OCI-LY1 (cell line): ENCODE results near the gene WNT11.
A peak's percentile ranks its signal among the peaks of the same experiment; 100 is the strongest.

ENCODE experiments used
- H2AFZ ChIP-seq: fragments of 200-600 bp; sonication (generic), shearing (Covaris generic); 2 replicates; pipeline ENCODE4 v1.6.0; 2014; ENCODE audit warnings: antibody characterized with exemption, mild to moderate bottlenecking, low read length
- H3F3A ChIP-seq: fragments of 200-600 bp; sonication (generic), shearing (Covaris generic); 2 replicates; pipeline ENCODE4 v1.6.0; 2014; ENCODE audit warnings: mild to moderate bottlenecking, antibody characterized with exemption, low read length, moderate library complexity; ENCODE audit not compliant: insufficient read depth
- H3K27ac ChIP-seq: fragments of 200-600 bp; sonication (generic); 2 replicates; pipeline ENCODE4 v1.5.1; 2014; ENCODE audit warnings: low read length, mixed run types, mild to moderate bottlenecking, low read depth; ENCODE audit not compliant: poor library complexity, severe bottlenecking
- H3K27me3 ChIP-seq: fragments of 200-600 bp; sonication (generic); 2 replicates; pipeline ENCODE4 v1.6.0; 2014; ENCODE audit warnings: antibody characterized with exemption, mild to moderate bottlenecking, low read length, moderate library complexity; ENCODE audit not compliant: insufficient read depth
- H3K36me3 ChIP-seq: fragments of 200-600 bp; sonication (generic); 2 replicates; pipeline ENCODE4 v1.6.1; 2014; ENCODE audit warnings: mild to moderate bottlenecking, antibody characterized with exemption, low read length, moderate library complexity, mixed read lengths; ENCODE audit not compliant: insufficient read depth
- H3K4me1 ChIP-seq: fragments of 200-600 bp; sonication (generic); 2 replicates; pipeline ENCODE4 v1.5.1; 2014; ENCODE audit warnings: mild to moderate bottlenecking, low read length, moderate library complexity; ENCODE audit not compliant: insufficient read depth, severe bottlenecking
- H3K4me2 ChIP-seq: fragments of 200-600 bp; sonication (generic), shearing (Covaris generic); 2 replicates; pipeline ENCODE4 v1.6.1; 2014; ENCODE audit warnings: low read length
- H3K4me3 ChIP-seq: fragments of 200-600 bp; sonication (generic); 2 replicates; pipeline ENCODE4 v1.5.1; 2014; ENCODE audit warnings: low read length, low read depth, mild to moderate bottlenecking, mixed read lengths; ENCODE audit not compliant: poor library complexity, severe bottlenecking
- H3K79me2 ChIP-seq: fragments of 200-600 bp; shearing (Covaris generic); 2 replicates; pipeline ENCODE4 v1.6.1; 2016; ENCODE audit warnings: mixed run types, low read length, mixed read lengths; ENCODE audit not compliant: insufficient read depth
- H3K9ac ChIP-seq: fragments of 200-600 bp; sonication (generic), shearing (Covaris generic); 2 replicates; pipeline ENCODE4 v1.6.1; 2014; ENCODE audit warnings: mild to moderate bottlenecking, low read length, mixed read lengths
- H3K9me2 ChIP-seq: fragments of 200-600 bp; sonication (generic), shearing (Covaris generic); 2 replicates; pipeline ENCODE4 v1.6.1; 2014; ENCODE audit warnings: low read depth, mild to moderate bottlenecking, low read length, mixed read lengths
- H3K9me3 ChIP-seq: fragments of 200-600 bp; shearing (Covaris generic); 2 replicates; pipeline ENCODE4 v1.6.1; 2014; ENCODE audit warnings: low read length, mixed read lengths
- H4K20me1 ChIP-seq: fragments of 200-600 bp; sonication (generic), shearing (Covaris generic); 2 replicates; pipeline ENCODE4 v1.6.0; 2016; ENCODE audit warnings: mild to moderate bottlenecking, low read length; ENCODE audit not compliant: insufficient read depth
- CTCF ChIP-seq: fragments of 200-600 bp; sonication (generic), shearing (Covaris generic); IDR thresholded peaks from 2 replicates; pipeline ENCODE4 v1.5.1; 2017; ENCODE audit warnings: mild to moderate bottlenecking, antibody characterized with exemption, low read length, moderate library complexity, mixed read lengths
- EZH2 ChIP-seq: fragments of 200-600 bp; sonication (generic), shearing (Covaris generic); IDR thresholded peaks from 2 replicates; pipeline ENCODE4 v1.8.0; 2017; ENCODE audit warnings: borderline replicate concordance, mixed run types, mild to moderate bottlenecking, antibody characterized with exemption, low read length, moderate library complexity, mixed read lengths

The WNT11 gene

GRCh38 chr11:76210931-76211851 is 4.9 kb upstream of the WNT11 start:
- Histone ChIP-seq H4K20me1 (no peaks in the 10 kb centered on the region), H3K27ac (no peak overlapping the region), H3K4me1 (peaks cover 30% of the 10 kb centered on the region), H3K79me2 (no peaks in the 10 kb centered on the region), H3K9ac (no peak overlapping the region), H3K4me2 (no peak overlapping the region), H2AFZ (no peak overlapping the region), H3K36me3 (no peaks in the 10 kb centered on the region), H3K27me3 (peaks cover 16% of the 10 kb centered on the region; the same call in 1 of the 2 replicates), H3K9me3 (no peaks in the 10 kb centered on the region), H3K4me3 (no peak overlapping the region), H3F3A (no peaks in the 10 kb centered on the region), H3K9me2 (no peaks in the 10 kb centered on the region)
- no peak for TF ChIP-seq EZH2

DNA sequence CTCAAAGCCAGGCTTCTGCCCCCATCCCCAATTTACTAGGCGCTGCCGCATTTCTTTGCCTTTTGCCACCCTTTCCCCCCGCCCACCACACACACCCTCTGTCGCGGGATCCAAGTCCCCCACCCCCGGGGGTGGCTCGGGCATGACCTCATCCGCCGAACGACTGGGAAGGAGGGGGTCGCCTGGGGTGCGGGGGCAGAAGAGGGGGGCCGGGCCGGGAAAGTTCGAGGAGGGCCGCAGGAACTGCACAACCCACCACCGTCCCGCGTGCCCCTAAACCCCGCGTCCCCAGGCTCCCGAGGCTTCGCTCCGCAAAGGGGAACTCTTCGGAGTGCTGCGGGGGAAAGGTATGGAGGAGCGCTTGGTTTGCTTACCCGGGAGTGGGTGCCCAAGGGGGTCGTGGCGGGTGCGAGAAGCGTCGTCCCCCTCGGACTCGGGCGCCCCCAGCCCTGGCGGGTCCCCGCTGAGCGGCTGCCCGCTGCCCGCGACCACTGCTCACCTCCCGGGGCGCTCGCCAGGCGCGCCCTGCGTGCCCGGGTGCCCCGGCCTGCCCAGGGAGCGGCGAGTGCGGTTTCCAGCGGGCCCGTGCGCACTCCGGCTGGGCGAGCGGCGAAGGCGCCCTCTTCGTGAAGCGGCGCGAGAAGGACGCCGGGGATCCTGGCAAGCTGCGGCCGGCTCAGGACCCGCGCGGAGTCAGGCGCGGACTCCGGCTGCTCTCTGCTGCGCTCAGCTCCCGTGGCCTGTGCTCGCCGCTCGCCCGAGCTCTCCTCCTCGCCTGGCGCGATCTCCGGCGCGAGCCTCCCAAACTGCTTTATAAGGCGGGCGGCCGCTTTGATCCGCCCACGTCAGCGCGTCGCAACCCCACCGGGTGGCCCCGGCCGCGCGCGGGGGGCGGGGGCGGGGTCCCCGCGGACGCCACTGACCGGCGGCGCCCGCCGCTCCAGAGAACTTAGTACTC is 4.0 kb upstream of the WNT11 start:
- H3K9me3 ChIP-seq = no peaks in the 10 kb centered on the region
- TF ChIP-seq EZH2 (no peak), CTCF (no peak)
- no peak overlapping the region for H2AFZ ChIP-seq
- H3K4me1 ChIP-seq = peaks cover 35% of the 10 kb centered on the region
- H3K9me2 ChIP-seq = no peaks in the 10 kb centered on the region
- peaks cover 20% of the 10 kb centered on the region; the same call in 1 of the 2 replicates for H3K27me3 ChIP-seq
- no peaks in the 10 kb centered on the region for H3K79me2 ChIP-seq
- no peaks in the 10 kb centered on the region for H4K20me1 ChIP-seq
- H3K4me3 ChIP-seq = peak overlapping the region; percentile 63
- no peak overlapping the region for H3K9ac ChIP-seq
- H3K36me3 ChIP-seq = no peaks in the 10 kb centered on the region
- H3K27ac ChIP-seq = no peak overlapping the region
- H3K4me2 ChIP-seq = peak overlapping the region; percentile 60; the same call in 1 of the 2 replicates
- H3F3A ChIP-seq = no peaks in the 10 kb centered on the region

GRCh38 chr11:76209375-76209972 is 3.2 kb upstream of the WNT11 start:
- peak overlapping the region; percentile 60 for H3K4me2 ChIP-seq
- H3K79me2 ChIP-seq = no peaks in the 10 kb centered on the region
- no peak for TF ChIP-seq EZH2
- no peak for TF ChIP-seq CTCF
- H3K36me3 ChIP-seq = no peaks in the 10 kb centered on the region
- peak overlapping the region; percentile 63 for H3K4me3 ChIP-seq
- H3K9me2 ChIP-seq = no peaks in the 10 kb centered on the region
- no peak overlapping the region for H2AFZ ChIP-seq
- H4K20me1 ChIP-seq = no peaks in the 10 kb centered on the region
- H3K9ac ChIP-seq = peak overlapping the region; percentile 33; the same call in 1 of the 2 replicates
- no peak overlapping the region for H3K27ac ChIP-seq
- H3K27me3 ChIP-seq = peaks cover 16% of the 10 kb centered on the region; the same call in 1 of the 2 replicates
- H3K4me1 ChIP-seq = peaks cover 35% of the 10 kb centered on the region
- H3K9me3 ChIP-seq = no peaks in the 10 kb centered on the region
- no peaks in the 10 kb centered on the region for H3F3A ChIP-seq
